Effector CD4-positive, alpha-beta T cell (primary cell): ENCODE data around the gene MRTFA.

Source experiments
- DNase-seq: peaks from one replicate; pipeline ENCODE4 v3.0.0-alpha.2; 2020

MRTFA gene

GRCh38 chr22:40452730-40453487 is 183.6 kb downstream of the MRTFA start:
- DNase-seq = no peak

DNA sequence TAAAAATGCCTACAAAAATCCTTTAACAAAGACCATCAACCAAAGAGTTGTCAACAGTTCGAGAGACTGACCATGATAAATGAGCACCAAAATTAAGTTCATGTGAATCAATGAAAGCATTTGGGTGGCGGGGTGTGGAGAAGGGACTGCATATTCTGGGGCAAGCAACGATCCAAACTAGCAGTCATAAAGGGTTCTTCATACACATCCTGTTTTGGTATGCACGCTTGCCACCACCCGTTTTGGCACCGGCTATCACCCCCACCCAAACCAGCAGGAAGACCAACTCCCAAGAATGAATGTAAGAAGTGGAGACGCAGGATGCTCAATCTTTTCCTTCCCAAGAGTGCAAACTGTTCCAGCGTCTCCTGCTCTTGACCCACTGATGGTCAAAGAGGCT is 185.3 kb downstream of the MRTFA start:
- DNase-seq = no peak

- DNase-seq = no peak
Measured at GRCh38 chr22:40450616-40451015, 185.9 kb downstream of the MRTFA start.

DNA sequence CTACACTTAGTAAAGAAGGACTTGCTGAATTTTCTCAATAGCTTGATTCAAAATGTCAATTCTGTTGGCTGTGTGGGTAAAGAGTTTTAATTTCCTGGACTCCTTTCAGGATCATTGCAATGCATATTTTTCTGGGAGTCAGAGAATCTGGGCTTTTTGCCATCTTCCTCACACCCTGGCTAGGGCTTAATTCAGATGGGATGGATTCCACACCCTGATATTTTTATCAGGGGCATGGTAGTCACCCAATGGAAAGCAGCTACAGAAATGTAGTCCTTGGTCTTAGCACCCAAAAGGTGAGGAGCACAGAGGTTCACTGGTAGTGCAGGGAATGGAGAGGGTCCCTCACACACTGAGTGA is 186.9 kb downstream of the MRTFA start:
- DNase-seq = no peak

DNA sequence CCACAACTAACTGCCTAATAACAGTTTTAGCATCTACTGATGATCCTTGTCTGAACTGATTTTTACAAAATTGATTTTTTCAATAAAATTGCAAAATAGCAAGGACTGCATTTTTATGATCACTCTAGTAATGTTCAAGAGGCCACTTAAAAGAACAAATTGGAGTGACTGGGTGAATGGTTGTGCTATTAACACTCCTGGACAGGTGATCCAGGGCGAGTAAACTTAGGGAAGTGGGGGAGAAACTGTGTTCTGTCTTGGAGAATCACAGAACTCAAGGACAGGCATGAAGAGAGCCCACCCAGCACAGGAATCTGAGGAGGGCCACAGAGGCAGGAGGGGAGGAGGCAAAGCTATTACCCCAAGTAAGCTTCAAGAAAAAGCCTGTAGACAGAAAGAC is 190.3 kb downstream of the MRTFA start:
- DNase-seq = no peak

- DNase-seq = no peak
Measured at GRCh38 chr22:40444178-40444831, 192.2 kb downstream of the MRTFA start.

DNA sequence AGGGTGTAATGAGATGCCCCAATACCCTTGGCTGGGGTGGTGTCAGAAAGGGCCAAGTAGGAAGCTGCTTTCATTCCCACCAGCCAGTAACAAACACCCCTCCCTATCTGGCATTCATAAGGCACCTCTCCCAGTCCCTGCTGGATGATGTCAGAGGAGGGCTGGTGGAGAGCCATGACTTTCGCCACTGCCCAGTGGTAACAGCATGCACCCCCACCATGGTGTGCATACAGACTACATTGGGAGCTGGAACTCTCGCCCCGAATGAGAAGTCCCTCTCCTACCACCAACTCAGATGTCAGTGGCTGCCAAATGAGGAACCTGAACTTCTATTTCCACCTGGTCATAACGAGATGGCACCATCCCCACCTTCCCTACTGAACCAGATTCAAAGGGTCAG is 192.8 kb downstream of the MRTFA start:
- no peak for DNase-seq

DNA sequence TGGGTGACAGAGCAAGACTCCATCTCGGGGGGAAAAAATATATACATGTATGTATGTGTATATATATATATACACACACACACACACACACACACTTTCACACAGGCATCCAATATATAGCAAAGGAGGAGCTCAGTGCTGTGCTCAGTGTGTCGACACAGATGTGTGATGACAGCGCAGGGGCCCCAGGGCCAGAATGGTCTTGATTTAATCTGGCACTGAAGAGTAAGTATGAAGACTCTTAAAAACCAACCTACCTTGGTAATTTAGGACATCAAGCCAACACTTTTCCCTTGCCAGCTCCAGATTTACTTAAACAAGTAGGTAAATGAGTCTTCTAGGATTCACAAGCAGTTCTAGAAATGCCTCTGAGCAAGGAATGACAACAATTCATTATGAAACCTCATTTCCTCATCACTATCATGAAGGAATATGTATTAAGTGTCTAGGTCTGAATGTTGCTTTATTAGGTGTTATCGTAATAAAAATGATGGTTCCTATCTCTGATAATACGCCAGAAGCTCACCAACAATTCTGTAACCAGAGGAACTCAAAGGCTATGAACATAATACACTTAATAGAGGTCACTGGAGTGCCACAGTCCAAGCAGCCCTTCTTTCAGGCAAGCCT is 194.6 kb downstream of the MRTFA start:
- DNase-seq = no peak

DNA sequence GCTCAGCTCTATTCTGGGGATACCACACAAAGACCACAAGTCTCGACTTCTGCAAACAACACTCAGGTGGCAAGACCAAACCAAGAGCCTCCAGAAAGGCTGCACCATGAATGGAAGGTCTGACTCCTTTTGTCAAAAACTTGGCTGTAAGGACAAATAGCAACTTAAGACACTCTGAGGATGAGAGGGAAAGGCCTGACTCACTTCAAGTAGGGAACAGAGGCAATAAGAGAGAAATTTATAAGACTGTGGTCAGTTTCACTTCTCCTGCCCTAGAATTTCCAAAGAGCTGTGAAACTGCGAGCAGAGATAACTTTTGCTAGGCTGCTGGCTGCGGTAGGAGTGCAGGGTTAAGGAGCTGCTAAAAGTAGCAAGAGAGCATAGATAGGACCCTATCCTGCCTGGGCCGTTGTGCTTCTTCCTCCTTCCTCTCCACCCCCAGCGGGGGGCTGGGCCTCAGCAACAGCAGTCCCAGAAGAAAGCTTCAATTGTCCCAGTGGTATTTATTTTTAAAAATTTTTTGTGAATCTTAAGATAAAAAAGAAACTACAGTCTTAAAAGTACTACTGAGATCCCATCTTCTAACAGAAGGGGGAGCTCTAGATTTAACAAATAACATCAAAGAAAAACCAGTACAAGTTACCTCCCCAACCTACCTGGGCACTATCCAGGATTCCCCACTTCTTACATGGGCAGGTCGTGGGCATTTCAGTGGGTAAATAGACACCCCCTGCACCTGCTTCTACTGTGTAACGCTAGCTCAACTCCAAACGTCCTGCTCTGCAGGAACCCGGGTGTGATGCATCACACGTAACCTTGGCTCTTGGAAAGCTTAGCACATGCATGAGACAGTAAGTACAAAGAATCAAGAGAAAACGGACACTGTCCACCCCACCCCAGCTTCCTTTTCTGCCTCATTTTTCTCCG is 199.8 kb downstream of the MRTFA start:
- DNase-seq = no peak

DNA sequence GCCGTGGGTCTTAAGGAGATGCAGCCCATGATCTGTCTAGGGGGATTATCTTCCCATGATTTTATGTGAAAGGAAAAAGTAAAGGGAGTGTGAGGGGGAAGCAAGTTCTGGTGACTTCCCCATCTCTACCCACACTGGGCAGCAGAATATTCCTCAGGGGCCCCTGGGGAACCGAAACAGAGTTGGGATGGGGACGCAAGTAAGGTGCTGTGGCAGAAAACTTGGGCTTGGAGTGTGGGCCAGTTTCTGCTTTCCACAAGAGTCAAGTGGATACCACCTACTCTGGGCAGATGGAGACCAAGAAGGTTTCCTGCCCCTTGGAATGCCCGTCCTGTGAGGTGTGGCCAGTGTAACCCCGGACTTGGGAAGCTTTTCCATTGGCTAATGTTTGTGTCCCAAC is 201.8 kb downstream of the MRTFA start:
- no peak for DNase-seq

DNA sequence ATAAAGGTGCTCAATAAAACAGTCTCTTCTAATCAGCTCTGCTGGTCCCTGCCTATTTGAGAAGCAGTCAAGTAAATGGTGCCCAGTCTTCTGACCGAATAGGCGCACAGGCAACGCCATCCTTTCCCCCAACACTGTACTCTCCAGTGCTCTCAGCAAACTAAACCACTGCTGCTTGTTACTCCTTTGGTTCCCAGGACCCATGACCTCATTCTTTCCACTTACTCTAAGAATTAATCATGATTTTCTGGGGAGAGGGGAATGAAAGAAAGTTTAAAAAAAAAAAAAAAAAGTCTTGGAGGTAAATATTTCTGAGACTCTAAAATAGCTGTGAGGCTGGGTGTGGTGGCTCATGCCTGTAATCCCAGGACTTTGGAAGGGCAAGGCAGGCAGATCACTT is 202.4 kb downstream of the MRTFA start:
- no peak for DNase-seq

DNA sequence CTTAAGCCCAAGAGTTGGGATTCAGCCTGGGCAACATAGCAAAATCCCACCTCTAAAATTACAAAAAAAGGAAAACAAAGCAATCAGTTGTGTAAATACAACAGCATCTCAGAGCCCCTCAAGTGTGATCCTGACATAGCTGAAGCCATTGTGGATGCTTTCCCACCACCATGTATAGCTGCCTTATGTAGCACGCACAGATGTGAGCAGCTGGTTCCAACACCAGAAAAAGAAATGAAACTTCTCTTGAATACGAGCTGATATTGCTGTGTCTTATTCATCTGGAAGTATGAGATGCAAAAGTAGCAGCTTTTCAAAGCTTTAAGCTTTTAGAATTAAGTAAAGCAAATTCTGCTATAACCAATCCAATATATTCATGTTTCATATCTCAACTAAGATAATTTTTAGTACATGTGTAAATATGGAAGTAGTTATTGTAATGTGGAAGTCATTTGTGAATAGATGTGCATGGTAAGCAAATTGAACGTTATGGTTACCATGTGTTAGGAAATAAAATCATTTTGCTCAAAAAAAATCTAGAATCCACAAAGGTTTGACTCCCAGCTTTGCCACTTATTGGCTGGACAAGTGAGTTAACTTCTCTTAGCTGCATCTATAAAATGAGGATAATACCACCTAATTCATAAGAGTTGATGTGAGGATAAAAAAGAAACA is 203.0 kb downstream of the MRTFA start:
- no peak for DNase-seq

DNA sequence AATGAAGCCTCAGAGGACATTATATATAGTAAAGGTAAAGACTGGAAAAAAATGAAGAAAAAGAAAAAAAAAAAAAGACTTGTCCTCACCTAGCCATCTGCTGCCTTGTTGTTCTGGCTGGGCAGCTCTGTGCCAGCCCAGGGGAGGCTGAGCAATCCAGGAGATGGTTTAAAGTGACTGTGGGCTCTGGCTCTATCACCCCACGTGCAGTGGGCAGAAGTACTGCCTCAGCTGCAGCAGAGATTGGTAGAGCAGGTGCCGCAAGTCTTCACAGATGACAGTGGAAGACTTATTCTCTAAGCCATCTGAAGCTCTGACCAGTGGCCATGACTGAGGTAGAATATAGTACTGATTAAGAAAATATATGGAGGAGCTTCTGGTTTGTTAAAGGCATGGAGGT is 203.9 kb downstream of the MRTFA start:
- no peak for DNase-seq

DNA sequence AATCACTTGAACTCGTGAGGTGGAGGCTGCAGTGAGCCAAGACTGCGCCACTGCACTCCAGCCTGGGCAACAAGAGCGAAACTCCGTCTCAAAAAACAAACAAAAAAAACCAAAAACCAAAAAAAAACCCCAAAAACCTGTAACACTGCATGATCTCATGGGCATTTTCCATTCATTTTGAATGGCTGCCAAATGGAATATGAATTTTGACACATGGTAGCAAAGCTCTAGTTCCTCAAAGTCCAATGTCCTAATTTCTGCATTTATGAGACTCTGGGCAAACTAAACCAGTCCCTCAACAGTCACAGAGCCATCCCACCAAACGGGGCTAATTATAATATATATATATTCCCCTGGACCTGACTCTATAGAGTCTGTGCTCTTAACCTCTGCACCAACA is 204.4 kb downstream of the MRTFA start:
- no peak for DNase-seq

- DNase-seq = no peak
Measured at GRCh38 chr22:40430991-40431390, 205.5 kb downstream of the MRTFA start.

DNA sequence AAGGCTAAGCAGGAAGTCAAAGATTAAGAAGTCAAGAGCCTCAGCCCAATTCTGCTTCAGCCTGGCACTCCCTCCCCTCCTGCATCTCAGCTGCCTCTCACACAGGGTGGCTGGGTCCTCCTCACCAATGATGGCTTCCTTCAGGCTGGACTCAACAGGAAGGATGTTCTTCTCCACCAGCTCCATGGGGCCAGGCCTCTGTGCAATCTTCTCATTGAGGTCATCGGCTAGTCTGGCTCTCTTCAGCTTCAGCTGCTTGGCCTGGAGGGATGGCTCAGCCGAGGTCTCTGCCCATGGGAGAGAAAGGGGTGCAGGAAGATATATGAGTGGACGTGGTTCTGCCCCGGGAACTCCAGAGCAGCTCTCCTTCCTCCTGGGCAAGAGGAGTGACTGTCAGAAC is 207.0 kb downstream of the MRTFA start:
- DNase-seq = no peak

GRCh38 chr22:40428796-40429195 is 207.7 kb downstream of the MRTFA start:
- DNase-seq = no peak

DNA sequence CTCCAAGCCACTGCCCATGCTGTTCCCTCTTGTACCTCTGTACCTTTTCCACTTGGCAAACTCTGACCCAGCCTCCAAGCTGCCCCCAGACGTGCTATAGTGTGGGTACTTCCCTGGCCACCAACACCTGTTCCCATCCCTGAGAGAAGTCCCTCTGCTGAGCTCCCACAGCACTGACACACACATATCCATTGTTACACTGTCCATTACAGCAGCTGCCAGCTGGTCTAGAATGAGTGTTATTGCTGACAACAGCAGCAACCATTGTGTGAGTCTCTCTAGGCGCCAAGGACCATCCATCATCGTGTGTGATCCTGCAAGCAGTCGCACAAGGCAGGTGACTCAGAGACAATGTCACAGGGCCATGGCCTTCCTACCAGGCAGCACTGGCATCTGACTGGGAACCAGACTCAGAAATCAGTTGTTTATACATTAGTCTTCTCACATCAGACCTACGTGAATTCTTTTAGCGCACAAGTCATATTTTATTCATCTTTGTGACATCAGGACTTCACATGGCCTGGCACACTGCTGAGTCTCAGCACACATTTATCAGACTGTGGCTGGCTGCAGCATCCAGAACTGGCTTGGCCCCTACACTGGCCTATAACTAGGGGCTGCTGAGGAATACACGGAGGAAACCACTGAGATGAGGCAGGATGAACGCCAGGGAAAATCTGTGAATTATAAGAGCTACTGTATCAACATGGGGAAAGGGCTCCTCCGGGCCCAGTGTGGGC is 209.8 kb downstream of the MRTFA start:
- no peak for DNase-seq

DNA sequence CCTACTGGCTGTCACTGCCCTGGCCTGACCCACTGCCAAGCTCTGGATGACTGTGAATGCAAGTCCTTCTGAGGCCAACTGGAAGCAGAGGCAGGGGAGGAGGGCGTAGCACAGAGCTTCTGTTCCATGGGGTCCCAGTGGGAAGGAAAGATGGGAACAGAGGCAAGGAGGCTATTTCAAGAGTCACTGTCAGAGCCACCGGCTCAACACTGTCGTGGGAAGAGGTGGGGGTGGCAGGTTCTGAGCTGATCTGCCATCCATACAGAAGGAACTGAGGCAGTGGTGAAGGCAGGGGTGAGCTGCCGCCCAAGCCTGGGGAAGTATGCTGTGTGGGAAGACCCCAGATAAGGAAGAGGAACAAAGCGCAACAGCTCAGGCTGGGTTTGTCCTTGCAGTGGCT is 211.4 kb downstream of the MRTFA start:
- no peak for DNase-seq

DNA sequence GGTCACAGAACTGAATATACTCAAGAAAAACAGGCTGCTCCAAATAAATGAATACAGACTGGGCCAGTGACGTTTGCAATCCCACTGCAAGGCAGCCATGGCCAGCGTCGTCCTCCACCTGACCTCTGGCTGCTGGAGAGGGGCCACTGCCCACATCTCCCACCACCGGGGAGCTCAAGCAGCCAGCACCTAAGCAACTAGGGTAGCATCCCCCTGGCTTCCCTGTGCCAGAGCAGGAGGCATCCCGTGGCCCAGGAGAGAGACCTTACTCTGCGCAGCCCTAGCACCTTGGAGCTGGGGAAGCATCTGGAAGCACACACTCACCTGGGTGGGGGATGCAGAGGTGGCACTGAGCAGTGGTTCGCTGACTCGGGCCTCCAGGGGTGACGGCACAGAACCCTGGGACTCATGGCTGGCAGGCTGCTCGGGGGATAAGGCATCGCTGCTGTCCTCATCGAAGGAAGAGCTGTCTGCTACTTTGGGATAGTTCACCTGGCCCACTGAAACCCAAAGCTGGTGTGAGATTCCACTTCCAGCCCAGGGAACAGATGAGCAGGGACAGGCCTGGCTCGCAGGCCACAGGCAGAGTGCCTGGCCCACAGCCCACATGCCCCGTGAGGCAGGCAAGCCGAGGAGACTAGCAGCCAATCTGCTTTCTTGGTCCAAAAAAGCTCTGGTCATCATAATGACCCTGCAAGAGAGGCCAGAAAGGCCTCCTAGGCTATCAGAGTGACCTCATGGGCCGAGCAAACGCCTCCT is 212.5 kb downstream of the MRTFA start:
- DNase-seq = no peak

- DNase-seq = no peak
Measured at GRCh38 chr22:40423310-40423688, 213.2 kb downstream of the MRTFA start.
